ENCODE measurements around the gene APLF.
"Not testable (repeated sequence)": the region's sequence is repeated elsewhere in the genome, so short reads cannot be mapped to it uniquely, and the experiment has no call there.

The APLF gene

DNA sequence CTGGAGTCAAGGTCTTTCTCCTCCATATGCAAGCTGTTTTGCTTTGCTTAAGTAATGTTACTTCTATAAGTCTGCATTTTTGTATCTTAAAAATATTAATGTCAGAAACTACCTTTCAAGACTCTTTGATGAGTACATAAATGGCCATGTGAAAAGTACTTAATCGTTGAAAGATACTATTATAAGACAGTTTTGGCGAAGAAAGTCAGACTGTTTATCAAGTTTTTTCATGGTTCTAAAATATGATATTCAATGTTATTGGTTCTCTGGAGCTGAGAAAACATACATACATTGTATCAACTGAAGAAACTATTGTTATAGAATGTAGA, 25.4 kb upstream of the APLF start:
- TF ChIP-seq, protein P1, sequence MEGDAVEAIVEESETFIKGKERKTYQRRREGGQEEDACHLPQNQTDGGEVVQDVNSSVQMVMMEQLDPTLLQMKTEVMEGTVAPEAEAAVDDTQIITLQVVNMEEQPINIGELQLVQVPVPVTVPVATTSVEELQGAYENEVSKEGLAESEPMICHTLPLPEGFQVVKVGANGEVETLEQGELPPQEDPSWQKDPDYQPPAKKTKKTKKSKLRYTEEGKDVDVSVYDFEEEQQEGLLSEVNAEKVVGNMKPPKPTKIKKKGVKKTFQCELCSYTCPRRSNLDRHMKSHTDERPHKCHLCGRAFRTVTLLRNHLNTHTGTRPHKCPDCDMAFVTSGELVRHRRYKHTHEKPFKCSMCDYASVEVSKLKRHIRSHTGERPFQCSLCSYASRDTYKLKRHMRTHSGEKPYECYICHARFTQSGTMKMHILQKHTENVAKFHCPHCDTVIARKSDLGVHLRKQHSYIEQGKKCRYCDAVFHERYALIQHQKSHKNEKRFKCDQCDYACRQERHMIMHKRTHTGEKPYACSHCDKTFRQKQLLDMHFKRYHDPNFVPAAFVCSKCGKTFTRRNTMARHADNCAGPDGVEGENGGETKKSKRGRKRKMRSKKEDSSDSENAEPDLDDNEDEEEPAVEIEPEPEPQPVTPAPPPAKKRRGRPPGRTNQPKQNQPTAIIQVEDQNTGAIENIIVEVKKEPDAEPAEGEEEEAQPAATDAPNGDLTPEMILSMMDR (IDR thresholded peaks at IDR 0.05; ENCODE audit: extremely low read depth, missing control alignments): no peak
- no peak for DNase-seq (ENCODE audit: low spot score)

DNA sequence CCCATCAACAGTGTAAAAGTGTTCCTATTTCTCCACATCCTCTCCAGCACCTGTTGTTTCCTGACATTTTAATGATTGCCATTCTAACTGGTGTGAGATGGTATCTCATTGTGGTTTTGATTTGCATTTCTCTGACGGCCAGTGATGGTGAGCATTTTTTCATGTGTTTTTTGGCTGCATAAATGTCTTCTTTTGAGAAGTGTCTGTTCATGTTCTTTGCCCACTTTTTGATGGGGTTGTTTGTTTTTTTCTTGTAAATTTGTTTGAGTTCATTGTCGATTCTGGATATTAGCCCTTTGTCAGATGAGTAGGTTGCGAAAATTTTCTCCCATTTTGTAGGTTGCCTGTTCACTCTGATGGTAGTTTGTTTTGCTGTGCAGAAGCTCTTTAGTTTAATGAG, 21.0 kb upstream of the APLF start:
- DNase-seq (ENCODE audit: low spot score): not testable (repeated sequence)

DNA sequence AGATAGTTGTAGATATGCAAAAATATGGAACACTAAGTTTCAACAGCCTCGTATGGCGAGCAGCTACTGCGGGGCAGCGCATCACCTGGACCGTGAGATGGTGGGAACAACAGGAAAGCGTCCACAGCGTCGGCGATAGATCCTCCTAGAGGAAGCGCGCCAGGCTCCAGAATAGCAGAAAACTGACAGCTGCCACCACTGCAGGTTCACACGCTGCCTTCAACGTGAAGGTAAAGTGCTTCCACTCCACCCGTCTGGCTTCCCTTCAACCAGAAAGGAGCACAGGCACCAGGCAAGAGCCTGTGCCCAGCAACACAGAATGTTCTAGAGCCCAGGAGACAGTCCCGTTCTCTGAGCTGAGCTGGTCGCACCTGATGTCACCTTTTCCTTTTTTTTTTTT, 20.3 kb upstream of the APLF start:
- no peak for DNase-seq (ENCODE audit: low spot score)
- TF ChIP-seq, protein P1 (IDR thresholded peaks at IDR 0.05; ENCODE audit: extremely low read depth, missing control alignments): no peak

DNA sequence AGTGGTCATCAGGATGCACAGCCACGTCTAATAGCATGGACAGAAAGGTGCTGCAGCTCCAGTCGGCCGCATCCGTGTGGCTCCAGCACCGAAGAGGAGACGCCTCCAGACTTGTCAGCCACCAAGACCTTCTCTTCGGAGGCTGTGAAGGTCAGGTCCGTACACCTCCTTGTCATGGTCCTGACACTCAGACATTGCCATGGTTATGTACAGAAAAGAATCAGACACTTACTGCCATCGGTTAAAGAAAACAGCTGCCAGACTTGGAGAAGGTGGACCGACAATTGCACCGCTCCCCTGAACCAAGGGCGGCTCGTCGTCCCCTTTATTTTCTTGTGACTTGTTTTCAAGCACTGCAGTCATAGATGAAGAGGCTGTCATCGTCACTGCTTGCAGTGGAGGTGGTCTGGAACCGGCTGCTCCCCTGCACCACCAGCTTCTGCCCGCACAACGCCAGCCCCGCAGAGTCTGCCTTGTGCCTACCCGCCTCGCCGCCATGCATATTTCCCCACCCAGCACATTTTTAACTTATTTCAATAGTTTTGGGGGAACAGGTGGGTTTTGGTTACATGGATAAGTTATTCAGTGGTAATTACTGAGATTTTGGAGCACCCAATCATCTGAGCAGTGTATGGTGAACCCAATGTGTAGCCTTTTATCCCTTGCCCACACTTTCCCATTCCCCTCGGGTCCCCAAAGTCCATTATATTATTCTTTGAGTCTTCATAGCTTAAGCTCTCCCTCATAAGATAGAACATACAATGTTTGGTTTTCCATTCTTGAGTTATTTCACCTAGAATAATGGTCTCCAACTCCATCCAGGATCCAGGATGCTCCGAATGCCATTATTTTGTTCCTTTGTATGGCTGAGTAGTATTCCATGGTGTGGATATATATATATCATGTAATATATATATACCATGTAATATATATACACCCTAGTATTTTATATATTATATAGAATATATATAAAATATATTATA, 18.4 kb upstream of the APLF start:
- DNase-seq (ENCODE audit: low spot score): no peak
- TF ChIP-seq, protein P1 (IDR thresholded peaks at IDR 0.05; ENCODE audit: extremely low read depth, missing control alignments): no peak

DNA sequence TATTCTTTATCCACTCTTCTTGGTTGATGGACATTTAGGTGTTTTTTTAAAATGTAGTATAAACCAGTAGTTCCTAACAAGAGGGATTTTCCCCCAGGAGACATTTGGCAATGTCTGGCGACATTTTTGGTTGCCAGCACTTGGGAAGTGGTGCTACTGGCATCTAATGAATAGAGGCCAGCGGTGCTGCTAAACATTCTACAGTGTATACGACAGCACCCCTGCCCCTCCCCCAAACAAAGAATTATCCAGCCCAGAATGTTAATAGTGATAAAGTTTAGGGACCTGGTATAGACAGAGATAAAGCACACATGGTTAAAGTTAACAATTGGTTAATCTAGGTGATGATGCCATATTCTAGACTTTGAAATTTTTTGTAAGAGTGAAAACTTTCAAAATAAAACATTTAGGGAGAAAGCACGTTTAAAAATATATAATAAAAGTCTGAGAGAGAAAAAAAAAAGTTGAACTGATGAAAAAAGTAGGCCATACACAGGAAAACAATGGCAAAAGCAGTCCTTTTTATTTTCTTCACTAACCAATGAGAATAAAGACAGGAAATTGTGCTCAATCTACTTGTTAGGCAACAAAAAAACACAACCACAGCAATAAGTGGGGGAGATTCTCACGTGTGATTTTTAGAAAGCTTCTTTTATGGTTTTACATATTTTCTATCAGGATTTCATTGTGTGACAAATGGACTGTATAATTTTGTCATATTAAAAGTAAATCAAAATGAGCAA, 15.1 kb upstream of the APLF start:
- DNase-seq (ENCODE audit: low spot score): no peak

DNA sequence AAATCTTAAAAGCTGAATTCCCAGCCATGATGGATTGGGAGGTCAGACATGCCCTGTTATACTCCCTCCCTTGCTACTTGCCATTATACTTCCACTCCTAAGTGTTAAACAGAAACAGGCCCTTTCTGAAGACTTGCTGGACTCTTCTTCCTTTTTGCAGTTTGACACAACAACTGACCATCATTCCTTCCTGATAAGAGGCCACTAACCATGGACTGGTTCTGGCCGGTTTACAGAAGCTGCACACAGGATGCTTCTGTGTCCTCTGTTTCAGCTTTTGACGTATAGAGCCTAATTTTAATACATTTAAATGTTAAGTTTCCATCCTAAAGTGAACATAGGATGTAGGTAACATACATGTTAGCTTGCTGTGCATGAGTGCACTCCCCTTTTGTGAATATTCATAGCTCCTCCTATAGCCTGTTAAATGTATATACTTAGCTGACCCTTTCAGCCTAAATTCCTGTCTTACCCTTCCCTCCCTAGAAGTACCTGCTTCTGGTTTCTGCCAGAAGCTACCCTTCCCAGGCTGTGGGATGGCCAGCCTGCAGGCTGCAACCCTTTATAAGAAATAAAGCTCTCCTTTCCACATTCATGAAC, 13.5 kb upstream of the APLF start:
- TF ChIP-seq, protein P1 (IDR thresholded peaks at IDR 0.05; ENCODE audit: extremely low read depth, missing control alignments): no peak
- no peak for DNase-seq (ENCODE audit: low spot score)

More for the DNA sequence above, 15.1 kb upstream of the APLF start:
- TF ChIP-seq, protein P1 (IDR thresholded peaks at IDR 0.05; ENCODE audit: extremely low read depth, missing control alignments): no peak

DNA sequence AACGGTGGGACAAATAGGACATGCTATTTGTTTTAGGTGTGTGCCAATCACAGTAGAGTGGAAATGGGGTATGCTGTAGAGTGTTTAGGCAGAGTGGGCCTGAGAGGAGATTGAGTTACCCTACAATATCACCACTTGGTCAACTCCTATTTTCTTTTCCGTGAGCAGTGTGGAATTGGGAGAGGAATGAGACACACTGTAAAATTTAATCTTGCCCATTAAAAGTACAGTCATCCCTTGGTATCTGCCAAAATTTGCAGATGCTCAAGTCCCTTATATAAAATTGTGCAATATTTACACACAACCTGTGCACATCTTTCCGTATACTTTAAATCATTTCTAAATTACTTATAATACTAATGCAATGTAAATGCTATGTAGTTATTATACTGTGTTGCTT, 12.7 kb upstream of the APLF start:
- no peak for DNase-seq (ENCODE audit: low spot score)
- TF ChIP-seq, protein P1 (IDR thresholded peaks at IDR 0.05; ENCODE audit: extremely low read depth, missing control alignments): no peak

Measured in GM20000 (cell line).